RWPE2 (cell line): Measurements from ENCODE around the gene SMTN.
A peak's percentile ranks its signal among the peaks of the same experiment; 100 is the strongest.

Experiments
- ATAC-seq: fragments of 200-7000 bp; cut with Tn5 transposase; 3 replicates; pipeline ENCODE4 v1.9.1; 2021; ENCODE audit warnings: low read depth
- DNase-seq: peaks from one replicate; pipeline ENCODE4 v3.0.0-alpha.2; 2020; ENCODE audit warnings: low spot score
- H3K27ac ChIP-seq: fragments of 450-650 bp; 2 replicates; pipeline ENCODE4 v1.5.1; 2017; ENCODE audit warnings: mild to moderate bottlenecking; ENCODE audit not compliant: poor library complexity, severe bottlenecking
- H3K27me3 ChIP-seq: fragments of 250-450 bp; sonication (Bioruptor Pico); 2 replicates; pipeline ENCODE4 v1.5.1; 2021; ENCODE audit warnings: mild to moderate bottlenecking, moderate library complexity; ENCODE audit not compliant: insufficient read depth, poor library complexity, severe bottlenecking
- H3K36me3 ChIP-seq: fragments of 250-450 bp; sonication (Bioruptor Pico); 2 replicates; pipeline ENCODE4 v1.5.1; 2020; ENCODE audit warnings: low read depth, mild to moderate bottlenecking, moderate library complexity
- H3K4me1 ChIP-seq: fragments of 250-450 bp; sonication (Bioruptor Pico); 2 replicates; pipeline ENCODE4 v1.5.1; 2021; ENCODE audit warnings: mild to moderate bottlenecking, moderate library complexity; ENCODE audit not compliant: insufficient read depth, poor library complexity, severe bottlenecking
- H3K4me3 ChIP-seq: fragments of 250-450 bp; sonication (Bioruptor Pico); 2 replicates; pipeline ENCODE4 v1.5.1; 2021; ENCODE audit warnings: mild to moderate bottlenecking, moderate library complexity; ENCODE audit not compliant: severe bottlenecking
- H3K9me3 ChIP-seq: fragments of 250-450 bp; sonication (Bioruptor Pico); 2 replicates; pipeline ENCODE4 v1.5.1; 2021; ENCODE audit warnings: mild to moderate bottlenecking, moderate library complexity; ENCODE audit not compliant: severe bottlenecking
- CTCF ChIP-seq: fragments of 450-650 bp; IDR thresholded peaks from one replicate; pipeline ENCODE4 v1.5.1; 2017; ENCODE audit warnings: mild to moderate bottlenecking, moderate library complexity; ENCODE audit not compliant: poor library complexity, severe bottlenecking

Gene SMTN

GRCh38 chr22:31092161-31092560 is 11.0 kb downstream of the SMTN start:
- H3K9me3 ChIP-seq = no peaks in the 10 kb centered on the region
- DNase-seq = no peak
- no peak overlapping the region for H3K27ac ChIP-seq
- H3K36me3 ChIP-seq = peaks cover 97% of the 10 kb centered on the region
- no peak for ATAC-seq
- no peaks in the 10 kb centered on the region for H3K4me1 ChIP-seq
- H3K27me3 ChIP-seq = no peaks in the 10 kb centered on the region
- TF ChIP-seq CTCF = no peak
- no peak overlapping the region for H3K4me3 ChIP-seq

- no peak overlapping the region for H3K27ac ChIP-seq
- peak; percentile 53 for DNase-seq
- TF ChIP-seq CTCF = no peak
Observed at GRCh38 chr22:31093086-31093850, 12.2 kb downstream of the SMTN start.

GRCh38 chr22:31094021-31094551 is 13.0 kb downstream of the SMTN start:
- ATAC-seq (no peak; the same call in 2 of the 3 replicates), DNase-seq (peak; percentile 59)
- Histone ChIP-seq H3K9me3 (no peaks in the 10 kb centered on the region), H3K4me1 (no peaks in the 10 kb centered on the region), H3K27me3 (no peaks in the 10 kb centered on the region), H3K36me3 (peaks cover 96% of the 10 kb centered on the region), H3K27ac (no peak overlapping the region), H3K4me3 (no peak overlapping the region)
- TF ChIP-seq CTCF = no peak

More at GRCh38 chr22:31093086-31093850, 12.2 kb downstream of the SMTN start:
- Histone ChIP-seq H3K36me3 (peaks cover 97% of the 10 kb centered on the region), H3K27me3 (no peaks in the 10 kb centered on the region), H3K4me1 (no peaks in the 10 kb centered on the region), H3K4me3 (no peak overlapping the region), H3K9me3 (no peaks in the 10 kb centered on the region)
- ATAC-seq = no peak

GRCh38 chr22:31094741-31095140 is 13.6 kb downstream of the SMTN start:
- H3K36me3 ChIP-seq = peaks cover 96% of the 10 kb centered on the region
- H3K4me1 ChIP-seq = no peaks in the 10 kb centered on the region
- no peak for ATAC-seq
- TF ChIP-seq CTCF = no peak
- H3K9me3 ChIP-seq = no peaks in the 10 kb centered on the region
- no peaks in the 10 kb centered on the region for H3K27me3 ChIP-seq
- H3K4me3 ChIP-seq = no peak overlapping the region
- H3K27ac ChIP-seq = no peak overlapping the region
- no peak for DNase-seq
